ENCODE results near the gene THOC6. TPM values are rescaled to one million over a fixed set of nuclear protein-coding genes. Genes with fewer than 3 reads are reported as not detected.

The THOC6 gene
- total and polyA plus RNA-seq, 2 experiments from 2014 or later, result 71.4 to 90.6 TPM

GRCh38 chr16:3047387-3047720 lies 23.5 kb downstream of the THOC6 start:
- ATAC-seq, result peak; percentile 19
- Histone ChIP-seq H3F3A (replicated peaks; ENCODE audit: low read depth) (peaks cover 17% of the 10 kb centered on the region), H3K79me2 (replicated peaks; ENCODE audit: insufficient read depth) (peaks cover 5% of the 10 kb centered on the region), H3K27me3 (ENCODE audit: insufficient read depth) (peaks cover 39% of the 10 kb centered on the region), H3K4me3 (peak overlapping the region; percentile 94), H3K36me3 (ENCODE audit: insufficient read depth) (no peaks in the 10 kb centered on the region), H3K4me1 (ENCODE audit: insufficient read depth) (peaks cover 17% of the 10 kb centered on the region; the same call in 1 of the 2 replicates), H3K4me2 (peak overlapping the region; percentile 96), H3K27ac (ENCODE audit: low read depth) (no peak overlapping the region), H4K20me1 (replicated peaks; ENCODE audit: insufficient read depth) (peaks cover 10% of the 10 kb centered on the region), H3K9me2 (ENCODE audit: insufficient read depth) (no peaks in the 10 kb centered on the region), H2AFZ (no peak overlapping the region; the same call in 1 of the 2 replicates)
- peaks cover 23% of the 10 kb centered on the region for H3K4me1 Mint-ChIP-seq
- peaks cover 29% of the 10 kb centered on the region for H3K27me3 Mint-ChIP-seq (ENCODE audit: insufficient read depth, low read depth, poor library complexity)
- no peak for TF ChIP-seq JUNB (IDR thresholded peaks at IDR 0.05; ENCODE audit: unreplicated experiment)
- TF ChIP-seq CREB1 (CRISPR knock-in tag; IDR thresholded peaks at IDR 0.05; ENCODE audit: low read depth), result no peak
- no peak for TF ChIP-seq STAT1 (IDR thresholded peaks at IDR 0.05; ENCODE audit: unreplicated experiment)
- no peak for TF ChIP-seq CTCF (conservative IDR thresholded peaks at IDR 0.05; ENCODE audit: low read depth in 2 of 2)
- no peak for TF ChIP-seq NANOG (IDR thresholded peaks at IDR 0.05; ENCODE audit: borderline replicate concordance)
- no peak for TF ChIP-seq ZNF462 (CRISPR knock-in tag; IDR thresholded peaks at IDR 0.05)
- TF ChIP-seq ETS1 (IDR thresholded peaks at IDR 0.05), result no peak
- TF ChIP-seq REST (IDR thresholded peaks at IDR 0.05; ENCODE audit: unreplicated experiment), result no peak
- TF ChIP-seq EZH2 (IDR thresholded peaks at IDR 0.05; ENCODE audit: low read depth, unreplicated experiment), result no peak
- no peak for TF ChIP-seq ZNF331 (CRISPR knock-in tag; IDR thresholded peaks at IDR 0.05; ENCODE audit: low read depth)
- no peak for TF ChIP-seq ZNF114 (CRISPR knock-in tag; IDR thresholded peaks at IDR 0.05)
- TF ChIP-seq EZH2phosphoT487 (IDR thresholded peaks at IDR 0.05; ENCODE audit: unreplicated experiment), result no peak
- no peak for TF ChIP-seq POLR2AphosphoS5 (IDR thresholded peaks at IDR 0.05; ENCODE audit: low read depth)
- no peak overlapping the region for H3K27ac Mint-ChIP-seq
- peak overlapping the region; percentile 82 for H3K4me3 Mint-ChIP-seq
- peaks cover 11% of the 10 kb centered on the region for H3K9me3 Mint-ChIP-seq
- peaks cover 42% of the 10 kb centered on the region for H3K36me3 Mint-ChIP-seq (ENCODE audit: low read depth)
- DNase-seq (ENCODE audit: low spot score), result peak; percentile 54

Data from GM23338 (cell line).